HepG2 (cell line): ENCODE results near the gene PNN. TPM values are rescaled to one million over a fixed set of nuclear protein-coding genes. Genes with fewer than 3 reads are reported as not detected.

ENCODE experiments used
- ATAC-seq: fragments of 200-7000 bp; cut with Tn5 transposase; 3 replicates; pipeline ENCODE4 v1.9.1; 2020; ENCODE audit warnings: mild to moderate bottlenecking, moderate library complexity
- BruUV-seq: library from RNA; stranded (reverse); fragments of 400-500 nt; replicated peaks from 2 replicates; lab custom pipeline; 2021; lab: Mats Ljungman, UMichigan
- CTCF ChIA-PET: fragments of 300-600 bp; formaldehyde crosslinking; extraction: SDS; loops from one replicate; lab custom pipeline; 2021; ENCODE audit warnings: low total read pairs, inconsistent platforms, low intra/inter-chr PET ratio; lab: Yijun Ruan, JAX
- POLR2A ChIA-PET: fragments of 350-600 bp; sonication (Branson Sonifier 250); formaldehyde crosslinking; loops from one replicate; lab custom pipeline; 2020; ENCODE audit warnings: antibody characterized with exemption, inconsistent platforms; lab: Yijun Ruan, JAX
- DNase-seq: peaks from one replicate; pipeline ENCODE4 v3.0.0-alpha.2; 2015; ENCODE audit warnings: low spot score
- FAIRE-seq: peaks from 3 replicates; lab custom pipeline; 2011; peaks lifted over from hg19 to GRCh38; lab: Jason Lieb, UNC
- H2AFZ ChIP-seq: one replicate; pipeline ENCODE4 v1.6.1; 2011; ENCODE audit warnings: low read length, inconsistent platforms
- H3K27ac ChIP-seq: fragments of 300-600 bp; 3 replicates; pipeline ENCODE4 v1.8.0; 2011; ENCODE audit warnings: mixed run types, mild to moderate bottlenecking, mixed read lengths, low read length, inconsistent platforms; ENCODE audit not compliant: insufficient read depth; ENCODE audit errors: extremely low read length
- H3K27me3 ChIP-seq, 2 experiments: fragments of 200-600 bp in 1 of 2; 2 replicates in 1 of 2; 3 replicates in 1 of 2; pipeline versions ENCODE4 v1.6.0 to v1.8.0; 2011; ENCODE audit warnings: low read length in 2 of 2, mild to moderate bottlenecking in 2 of 2, moderate library complexity in 2 of 2, inconsistent platforms in 1 of 2; ENCODE audit not compliant: insufficient read depth in 2 of 2, control insufficient read depth in 1 of 2
- H3K36me3 ChIP-seq, 2 experiments: fragments of 200-600 bp in 1 of 2; replicated peaks in 1 of 2; 2 replicates in 1 of 2; 3 replicates in 1 of 2; pipeline versions ENCODE4 v1.5.1 to v1.8.0; 2011; ENCODE audit warnings: low read length in 2 of 2, inconsistent platforms in 1 of 2; ENCODE audit not compliant: insufficient read depth in 2 of 2, control insufficient read depth in 1 of 2
- H3K4me1 ChIP-seq: 2 replicates; pipeline ENCODE4 v1.5.1; 2012; ENCODE audit warnings: low read length, inconsistent platforms; ENCODE audit not compliant: insufficient read depth
- H3K4me2 ChIP-seq: 2 replicates; pipeline ENCODE4 v1.6.0; 2011; ENCODE audit warnings: low read depth, low read length, inconsistent platforms
- H3K4me3 ChIP-seq, 3 experiments: fragments of 200-600 bp in 1 of 3; sonication (generic), shearing (Covaris generic) in 1 of 3; replicated peaks in 1 of 3; 2 replicates each; pipeline ENCODE4 v1.5.1; 2011 to 2016; ENCODE audit warnings: low read length in 3 of 3, inconsistent platforms in 2 of 3, low read depth in 2 of 3, mild to moderate bottlenecking in 2 of 3, control low read depth in 1 of 3, mixed read lengths in 1 of 3; ENCODE audit not compliant: insufficient read depth in 1 of 3
- H3K79me2 ChIP-seq: one replicate; pipeline ENCODE4 v1.6.1; 2011; ENCODE audit warnings: low read length, inconsistent platforms; ENCODE audit not compliant: insufficient read depth
- H3K9ac ChIP-seq: 2 replicates; pipeline ENCODE4 v1.6.0; 2011; ENCODE audit warnings: mild to moderate bottlenecking, low read depth, low read length, inconsistent platforms; ENCODE audit not compliant: insufficient read depth
- H3K9me3 ChIP-seq: 2 replicates; pipeline ENCODE4 v1.5.1; 2012; ENCODE audit warnings: mild to moderate bottlenecking, low read length
- H4K20me1 ChIP-seq: 2 replicates; pipeline ENCODE4 v1.6.0; 2011; ENCODE audit warnings: inconsistent platforms, mild to moderate bottlenecking, low read length, moderate library complexity; ENCODE audit not compliant: insufficient read depth
- AGO2 ChIP-seq: fragments of 200-400 bp; formaldehyde crosslinking; optimal IDR thresholded peaks from 2 replicates; pipeline ENCODE3; 2017; ENCODE audit warnings: mild to moderate bottlenecking, low read depth, low read length, moderate library complexity
- KAT8 ChIP-seq: IDR thresholded peaks from 2 replicates; pipeline ENCODE4 v1.6.1; 2016; ENCODE audit warnings: missing genetic modification reagents, missing compliant biosample characterization
- MAZ ChIP-seq, 2 experiments: sonication (generic) in 1 of 2; formaldehyde crosslinking in 1 of 2; IDR thresholded peaks; 2 replicates each; pipeline versions ENCODE4 v1.5.0 to v1.6.1; 2012 to 2020; ENCODE audit warnings: low read depth in 2 of 2, mild to moderate bottlenecking in 2 of 2, borderline replicate concordance in 1 of 2, improper control_type of control experiment in 1 of 2, low read length in 1 of 2, missing genetic modification reagents in 1 of 2, moderate library complexity in 1 of 2
- MYNN ChIP-seq: sonication (generic); formaldehyde crosslinking; IDR thresholded peaks from 2 replicates; pipeline ENCODE4 v1.4.0; 2020; ENCODE audit warnings: mild to moderate bottlenecking, low read depth, missing genetic modification reagents
- PAWR ChIP-seq: sonication (generic); formaldehyde crosslinking; IDR thresholded peaks from 2 replicates; pipeline ENCODE4 v1.4.0; 2020; ENCODE audit warnings: missing genetic modification reagents, mild to moderate bottlenecking, borderline replicate concordance
- POLR2AphosphoS2 ChIP-seq: IDR thresholded peaks from 2 replicates; pipeline ENCODE4 v1.6.1; 2011; ENCODE audit warnings: low read depth, low read length, improper control_type of control experiment
- PPARG ChIP-seq: conservative IDR thresholded peaks from 2 replicates; pipeline ENCODE4 v1.6.1; 2016; ENCODE audit warnings: missing biosample characterization, missing genetic modification reagents
- RBFOX2 ChIP-seq: fragments of 200-400 bp; formaldehyde crosslinking; IDR thresholded peaks from 2 replicates; pipeline ENCODE4 v1.6.1; 2017; ENCODE audit warnings: low read depth, mild to moderate bottlenecking, low read length
- SNAPC2 ChIP-seq: sonication (generic); formaldehyde crosslinking; IDR thresholded peaks from 2 replicates; pipeline ENCODE4 v1.8.1; 2022; ENCODE audit warnings: mild to moderate bottlenecking, missing genetic modification reagents
- SNAPC5 ChIP-seq: sonication (generic); formaldehyde crosslinking; IDR thresholded peaks from 2 replicates; pipeline ENCODE4 v1.8.1; 2023; ENCODE audit warnings: mild to moderate bottlenecking, missing genetic modification reagents, borderline replicate concordance
- ZBTB1 ChIP-seq: sonication (generic); formaldehyde crosslinking; IDR thresholded peaks from 2 replicates; pipeline ENCODE4 v1.4.0; 2020; ENCODE audit warnings: missing genetic modification reagents, borderline replicate concordance
- ZNF205 ChIP-seq: IDR thresholded peaks from 2 replicates; pipeline ENCODE4 v1.6.1; 2018; ENCODE audit warnings: missing biosample characterization, missing genetic modification reagents
- ZNF776 ChIP-seq: sonication (generic); formaldehyde crosslinking; IDR thresholded peaks from 2 replicates; pipeline ENCODE4 v1.4.0; 2020; ENCODE audit warnings: mild to moderate bottlenecking, missing genetic modification reagents
- ZNF792 ChIP-seq: IDR thresholded peaks from 2 replicates; pipeline ENCODE4 v1.6.1; 2016
- WGBS: methylation state at CpG from one replicate; pipeline ENCODE4 v1.1.6; 2017; ENCODE audit warnings: low lambda C conversion rate; 5-methylcytosine and 5-hydroxymethylcytosine counted together
- in situ Hi-C: cut with HindIII; loops from 2 replicates; pipeline ENCODE4 v1.10.0; 2017; ENCODE audit warnings: low pct_unique_long_range_greater_than_20kb; ENCODE audit not compliant: extremely low pct_ligation_motif_present
- intact Hi-C: fragments of 100-400 bp; cut with micrococcal nuclease; formaldehyde crosslinking; loops from one replicate; pipeline ENCODE4 v1.10.0; 2022; ENCODE audit not compliant: unreplicated experiment
- polyA plus RNA-seq, 8 experiments: library from polyadenylated mRNA; depleted of rRNA in 3 of 8; stranded (reverse) in 7 of 8; unstranded in 1 of 8; fragments of >200 nt; fragmentation: Illumina TruSeq in 4 of 8; extraction: Trizol in 4 of 8; gene quantifications; 2 replicates each; pipeline versions ENCODE4 v1.2.1 to v1.2.3, GENCODE V29; 2011 to 2016; ENCODE audit warnings: low read depth in 4 of 8, missing spikeins in 1 of 8, mixed read lengths in 1 of 8; ENCODE audit not compliant: insufficient read depth in 1 of 8
- total RNA-seq, 5 experiments: library from RNA; depleted of rRNA; stranded (reverse); fragments of >200 nt; fragmentation: Illumina TruSeq; extraction: Trizol; gene quantifications; 2 replicates each; pipeline ENCODE4 v1.2.3, GENCODE V29; 2016; ENCODE audit warnings: low read depth in 1 of 5
- TF ChIP-seq, protein P1 (sequence below): IDR thresholded peaks from 2 replicates; pipeline ENCODE4 v1.6.1; 2016
- TF ChIP-seq, protein P2 (sequence below): sonication (generic); formaldehyde crosslinking; IDR thresholded peaks from 2 replicates; pipeline ENCODE4 v1.5.1; 2020; ENCODE audit warnings: missing genetic modification reagents, mild to moderate bottlenecking, borderline replicate concordance
- TF ChIP-seq, protein P3 (sequence below): sonication (generic); formaldehyde crosslinking; IDR thresholded peaks from 2 replicates; pipeline ENCODE4 v1.8.0; 2022; ENCODE audit warnings: mild to moderate bottlenecking, missing genetic modification reagents, borderline replicate concordance
- TF ChIP-seq, protein P4 (sequence below): sonication (generic); formaldehyde crosslinking; IDR thresholded peaks from 2 replicates; pipeline ENCODE4 v1.5.0; 2020; ENCODE audit warnings: mild to moderate bottlenecking, missing genetic modification reagents

PNN gene
- total and polyA plus RNA-seq, 2 of the 13 experiments (the other 11 are each of a cell fraction or from before 2014, with no cell fraction given): 58.0 to 214 TPM

- H3K4me1 ChIP-seq: peaks cover 59% of the 10 kb centered on the region
- H3K4me3 ChIP-seq: no peak overlapping the region
- no peak overlapping the region for H2AFZ ChIP-seq
- ChIA-PET CTCF (no interaction called here), POLR2A (interaction anchor here (0.7 to 9.0 kb wide), 7 partner anchors 9 to 1317 kb away, joined by 3 to 99 read pairs (median 3); partner anchors contain the start of gene TRAPPC6B)
- intact Hi-C loops: no loop called here
- no peak for FAIRE-seq
- no peak overlapping the region for H3K9ac ChIP-seq
- no peak overlapping the region for H3K4me2 ChIP-seq
- no peak for ATAC-seq
- in situ Hi-C loops: no loop called here
- peaks cover 42% of the 10 kb centered on the region for H3K79me2 ChIP-seq
- DNase-seq: no peak
- H3K27me3 ChIP-seq: no peaks in the 10 kb centered on the region; a peak in 1 of 5 replicates
- no peaks in the 10 kb centered on the region for H3K9me3 ChIP-seq
- H4K20me1 ChIP-seq: peaks cover 14% of the 10 kb centered on the region
- H3K36me3 ChIP-seq: peaks cover 44 to 72% of the 10 kb centered on the region in 2 experiments
- BruUV-seq: no TSS peak
- H3K27ac ChIP-seq: no peak overlapping the region
- WGBS: 97% methylated on average over 6 of the region's 6 CpGs
- 0 out of 2 replicates have a peak, but pooled peaks have one; percentile 12 for TF ChIP-seq ZNF205
- TF ChIP-seq ZBTB1: no peak
- TF ChIP-seq ZNF792 (CRISPR knock-in tag): 0 out of 2 replicates have a peak, but pooled peaks have one; percentile 16
- TF ChIP-seq SNAPC2 (CRISPR knock-in tag): 0 out of 2 replicates have a peak, but pooled peaks have one; percentile 39
- TF ChIP-seq PAWR (CRISPR knock-in tag): 0 out of 2 replicates have a peak, but pooled peaks have one; percentile 31
- TF ChIP-seq KAT8 (CRISPR knock-in tag): no peak
- TF ChIP-seq, protein P1, sequence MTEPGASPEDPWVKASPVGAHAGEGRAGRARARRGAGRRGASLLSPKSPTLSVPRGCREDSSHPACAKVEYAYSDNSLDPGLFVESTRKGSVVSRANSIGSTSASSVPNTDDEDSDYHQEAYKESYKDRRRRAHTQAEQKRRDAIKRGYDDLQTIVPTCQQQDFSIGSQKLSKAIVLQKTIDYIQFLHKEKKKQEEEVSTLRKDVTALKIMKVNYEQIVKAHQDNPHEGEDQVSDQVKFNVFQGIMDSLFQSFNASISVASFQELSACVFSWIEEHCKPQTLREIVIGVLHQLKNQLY (CRISPR knock-in tag): no peak
- no peak for TF ChIP-seq ZNF776
- TF ChIP-seq POLR2AphosphoS2: 0 out of 2 replicates have a peak, but pooled peaks have one; percentile 31
- TF ChIP-seq MAZ (IDR thresholded peaks at IDR 0.05; ENCODE audit: borderline replicate concordance, low read depth, low read length): no peak
- TF ChIP-seq MAZ (CRISPR knock-in tag; IDR thresholded peaks at IDR 0.05; ENCODE audit: low read depth): no peak
- 0 out of 2 replicates have a peak, but pooled peaks have one; percentile 27 for TF ChIP-seq PPARG (CRISPR knock-in tag)
- TF ChIP-seq, protein P2, sequence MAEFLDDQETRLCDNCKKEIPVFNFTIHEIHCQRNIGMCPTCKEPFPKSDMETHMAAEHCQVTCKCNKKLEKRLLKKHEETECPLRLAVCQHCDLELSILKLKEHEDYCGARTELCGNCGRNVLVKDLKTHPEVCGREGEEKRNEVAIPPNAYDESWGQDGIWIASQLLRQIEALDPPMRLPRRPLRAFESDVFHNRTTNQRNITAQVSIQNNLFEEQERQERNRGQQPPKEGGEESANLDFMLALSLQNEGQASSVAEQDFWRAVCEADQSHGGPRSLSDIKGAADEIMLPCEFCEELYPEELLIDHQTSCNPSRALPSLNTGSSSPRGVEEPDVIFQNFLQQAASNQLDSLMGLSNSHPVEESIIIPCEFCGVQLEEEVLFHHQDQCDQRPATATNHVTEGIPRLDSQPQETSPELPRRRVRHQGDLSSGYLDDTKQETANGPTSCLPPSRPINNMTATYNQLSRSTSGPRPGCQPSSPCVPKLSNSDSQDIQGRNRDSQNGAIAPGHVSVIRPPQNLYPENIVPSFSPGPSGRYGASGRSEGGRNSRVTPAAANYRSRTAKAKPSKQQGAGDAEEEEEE (CRISPR knock-in tag): no peak
- no peak for TF ChIP-seq MYNN
- TF ChIP-seq RBFOX2: peak; percentile 9; the same call in 1 of the 2 replicates
- TF ChIP-seq, protein P3, sequence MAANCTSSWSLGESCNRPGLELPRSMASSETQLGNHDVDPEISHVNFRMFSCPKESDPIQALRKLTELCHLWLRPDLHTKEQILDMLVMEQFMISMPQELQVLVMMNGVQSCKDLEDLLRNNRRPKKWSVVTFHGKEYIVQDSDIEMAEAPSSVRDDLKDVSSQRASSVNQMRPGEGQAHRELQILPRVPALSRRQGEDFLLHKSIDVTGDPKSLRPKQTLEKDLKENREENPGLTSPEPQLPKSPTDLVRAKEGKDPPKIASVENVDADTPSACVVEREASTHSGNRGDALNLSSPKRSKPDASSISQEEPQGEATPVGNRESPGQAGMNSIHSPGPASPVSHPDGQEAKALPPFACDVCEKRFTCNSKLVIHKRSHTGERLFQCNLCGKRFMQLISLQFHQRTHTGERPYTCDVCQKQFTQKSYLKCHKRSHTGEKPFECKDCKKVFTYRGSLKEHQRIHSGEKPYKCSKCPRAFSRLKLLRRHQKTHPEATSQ (CRISPR knock-in tag): 0 out of 2 replicates have a peak, but pooled peaks have one; percentile 31
- TF ChIP-seq AGO2: peak; percentile 9
- peak; percentile 55; the same call in 1 of the 2 replicates for TF ChIP-seq SNAPC5
- TF ChIP-seq, protein P4, sequence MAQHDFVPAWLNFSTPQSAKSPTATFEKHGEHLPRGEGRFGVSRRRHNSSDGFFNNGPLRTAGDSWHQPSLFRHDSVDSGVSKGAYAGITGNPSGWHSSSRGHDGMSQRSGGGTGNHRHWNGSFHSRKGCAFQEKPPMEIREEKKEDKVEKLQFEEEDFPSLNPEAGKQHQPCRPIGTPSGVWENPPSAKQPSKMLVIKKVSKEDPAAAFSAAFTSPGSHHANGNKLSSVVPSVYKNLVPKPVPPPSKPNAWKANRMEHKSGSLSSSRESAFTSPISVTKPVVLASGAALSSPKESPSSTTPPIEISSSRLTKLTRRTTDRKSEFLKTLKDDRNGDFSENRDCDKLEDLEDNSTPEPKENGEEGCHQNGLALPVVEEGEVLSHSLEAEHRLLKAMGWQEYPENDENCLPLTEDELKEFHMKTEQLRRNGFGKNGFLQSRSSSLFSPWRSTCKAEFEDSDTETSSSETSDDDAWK (CRISPR knock-in tag): no peak
Measured at GRCh38 chr14:39179042-39179441, 4.0 kb downstream of the PNN start.
